Prostate gland (tissue), 2 donors: ENCODE data around the gene MITF.

Experiments
- POLR2A ChIP-seq: fragments of 450-650 bp; IDR thresholded peaks from one replicate; pipeline ENCODE4 v1.6.1; 2016; ENCODE audit warnings: antibody characterized with exemption, mild to moderate bottlenecking
- POLR2AphosphoS5 ChIP-seq: sonication (generic); formaldehyde crosslinking; IDR thresholded peaks from one replicate; pipeline ENCODE4 v1.6.1; 2017; ENCODE audit warnings: antibody characterized with exemption
- TF ChIP-seq, protein P1 (sequence below), 4 experiments: fragments of 200-600 bp in 2 of 4; fragments of 450-650 bp in 2 of 4; sonication (generic) in 2 of 4; IDR thresholded peaks; 1 replicate in 3 of 4; 2 replicates in 1 of 4; pipeline ENCODE4 v1.5.1; 2016 to 2019; ENCODE audit warnings: antibody characterized with exemption in 4 of 4, mild to moderate bottlenecking in 2 of 4, moderate library complexity in 2 of 4

DNA sequence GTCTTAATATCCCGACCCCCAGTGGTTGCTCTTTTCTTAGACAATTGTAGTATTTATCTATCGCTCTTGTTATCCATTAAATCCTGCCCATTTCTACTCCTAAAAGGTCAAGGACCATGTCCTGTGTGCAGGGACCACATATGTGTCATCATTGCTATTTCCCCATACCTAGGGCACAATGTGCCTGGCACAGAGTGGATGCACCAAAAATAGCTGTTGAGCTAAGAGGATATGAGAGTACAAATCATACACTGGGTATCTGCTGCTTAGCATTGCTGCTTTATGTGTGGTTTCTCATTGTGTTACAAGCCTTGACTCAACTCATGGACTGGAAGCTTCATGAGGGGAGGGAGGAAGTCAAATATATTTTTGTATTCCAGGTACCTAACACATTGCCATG lies 3.4 kb upstream of the MITF start:
- no peak for TF ChIP-seq POLR2A
- no peak for TF ChIP-seq POLR2AphosphoS5
- TF ChIP-seq, protein P1, sequence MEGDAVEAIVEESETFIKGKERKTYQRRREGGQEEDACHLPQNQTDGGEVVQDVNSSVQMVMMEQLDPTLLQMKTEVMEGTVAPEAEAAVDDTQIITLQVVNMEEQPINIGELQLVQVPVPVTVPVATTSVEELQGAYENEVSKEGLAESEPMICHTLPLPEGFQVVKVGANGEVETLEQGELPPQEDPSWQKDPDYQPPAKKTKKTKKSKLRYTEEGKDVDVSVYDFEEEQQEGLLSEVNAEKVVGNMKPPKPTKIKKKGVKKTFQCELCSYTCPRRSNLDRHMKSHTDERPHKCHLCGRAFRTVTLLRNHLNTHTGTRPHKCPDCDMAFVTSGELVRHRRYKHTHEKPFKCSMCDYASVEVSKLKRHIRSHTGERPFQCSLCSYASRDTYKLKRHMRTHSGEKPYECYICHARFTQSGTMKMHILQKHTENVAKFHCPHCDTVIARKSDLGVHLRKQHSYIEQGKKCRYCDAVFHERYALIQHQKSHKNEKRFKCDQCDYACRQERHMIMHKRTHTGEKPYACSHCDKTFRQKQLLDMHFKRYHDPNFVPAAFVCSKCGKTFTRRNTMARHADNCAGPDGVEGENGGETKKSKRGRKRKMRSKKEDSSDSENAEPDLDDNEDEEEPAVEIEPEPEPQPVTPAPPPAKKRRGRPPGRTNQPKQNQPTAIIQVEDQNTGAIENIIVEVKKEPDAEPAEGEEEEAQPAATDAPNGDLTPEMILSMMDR (IDR thresholded peaks at IDR 0.05), result no peak
